Measurements from ENCODE around the gene EEF2K.

The EEF2K gene

DNA sequence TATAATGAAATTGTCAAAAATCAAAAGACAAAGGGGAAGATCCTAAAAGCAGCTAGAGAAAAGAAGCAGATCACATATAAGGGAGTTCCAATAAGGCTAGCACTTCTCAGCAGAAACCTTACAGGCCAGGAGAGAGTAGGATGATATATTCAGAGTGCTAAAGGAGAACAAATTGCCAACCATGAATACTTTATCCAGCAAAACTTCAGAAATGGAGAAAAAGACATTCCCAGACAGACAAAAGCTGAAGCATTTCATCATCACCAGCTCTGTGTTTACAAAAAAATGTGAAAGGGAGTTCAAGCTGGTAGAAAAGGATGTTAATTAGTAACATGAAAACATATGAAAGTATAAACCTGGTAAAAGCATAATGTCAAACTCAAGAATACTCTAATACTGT, 131.0 kb downstream of the EEF2K start:
- DNase-seq (ENCODE audit: low read depth) = no peak

DNA sequence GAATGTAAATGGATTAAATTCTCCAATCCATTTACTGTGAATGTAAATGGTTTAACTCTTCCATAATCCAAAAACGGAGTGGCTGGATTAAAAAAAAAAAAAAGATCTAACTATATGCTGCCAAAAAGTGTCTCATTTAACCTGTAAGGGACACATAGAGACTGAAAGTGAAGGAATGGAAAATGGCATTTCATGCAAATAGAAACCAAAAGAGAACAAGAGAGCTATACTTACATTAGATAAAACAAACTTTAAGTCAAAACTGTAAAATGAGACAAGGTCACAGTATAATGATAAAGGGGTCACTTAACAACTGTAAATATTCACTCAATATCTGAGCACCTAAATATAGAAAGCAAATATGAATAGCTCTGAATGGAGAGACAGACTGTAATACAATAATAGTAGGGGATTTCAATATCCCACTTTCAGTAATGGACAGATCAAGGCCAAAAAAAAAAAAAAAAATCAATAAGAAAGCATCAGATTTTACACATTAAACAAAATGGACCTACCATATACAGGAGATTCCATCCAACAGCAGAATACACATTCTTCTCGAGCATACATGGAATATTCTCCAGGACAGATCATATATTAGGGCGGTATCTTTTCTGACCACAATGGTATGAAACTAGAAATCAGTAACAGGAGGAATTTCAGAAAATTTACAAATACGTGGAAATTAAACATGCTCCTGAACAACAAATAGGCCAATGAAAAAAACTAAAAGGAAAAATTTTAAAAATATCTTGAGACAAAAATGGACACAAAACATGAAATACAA, 132.0 kb downstream of the EEF2K start:
- DNase-seq (ENCODE audit: low read depth) = no peak

Measured in activated T-cell treated with anti-CD3 and anti-CD28 coated beads for 48 hours (primary cell).